ENCODE results near the gene EFCAB6. TPM values are rescaled to one million over a fixed set of nuclear protein-coding genes. Genes with fewer than 3 reads are reported as not detected.

EFCAB6 gene
- total RNA-seq, 2 experiments from 2014 or later: 0.13 TPM; not detected in 1

DNA sequence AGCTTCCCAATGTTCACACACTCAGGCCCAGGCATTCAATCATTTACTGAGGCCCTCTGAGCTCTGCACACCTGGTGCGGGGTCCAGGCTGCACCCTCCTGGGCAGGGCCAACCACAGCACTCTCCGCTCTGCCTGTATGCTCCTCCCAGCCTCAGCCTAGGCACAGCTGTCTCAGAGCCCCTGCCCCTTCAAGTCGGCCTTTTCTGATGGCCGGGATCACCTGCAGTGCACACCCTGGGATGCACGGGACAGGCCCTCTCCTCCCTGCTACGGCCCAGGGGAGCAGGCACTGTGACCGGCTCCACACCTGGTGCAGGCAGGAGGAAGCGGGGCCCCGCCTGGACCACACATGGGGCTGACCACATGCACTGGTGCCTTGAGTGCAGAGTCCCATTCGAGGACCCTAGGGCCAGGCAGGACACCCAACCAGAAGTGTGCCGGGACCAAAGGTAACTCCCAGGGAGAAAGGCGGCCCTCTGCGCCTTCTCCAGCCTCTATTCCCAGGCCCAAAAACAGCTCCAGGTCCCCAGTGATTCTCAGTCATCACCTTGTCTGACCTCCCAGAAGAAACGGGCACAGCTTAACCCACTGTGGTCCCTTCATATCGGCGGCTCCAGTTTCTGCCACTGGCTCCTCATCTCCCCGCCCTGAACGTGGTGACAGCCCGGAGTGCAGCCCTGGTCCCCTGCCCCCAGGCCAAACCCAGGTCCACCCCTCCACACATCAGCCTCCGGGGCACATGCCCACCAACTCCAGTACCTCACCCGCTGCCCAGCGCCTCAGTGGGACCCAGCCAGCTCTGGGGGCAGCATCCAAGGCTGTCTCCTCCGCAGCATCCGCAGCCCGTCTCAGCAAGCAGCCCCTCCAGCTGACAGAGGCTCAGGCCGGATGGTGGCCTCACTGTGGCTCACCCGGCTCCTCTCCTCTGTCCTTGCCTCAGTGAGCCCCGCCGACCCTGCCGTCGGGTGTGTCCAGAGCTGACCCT lies 32.7 kb upstream of the EFCAB6 start:
- H3K4me3 ChIP-seq (ENCODE audit: low read depth, low read length, poor library complexity, severe bottlenecking): no peak overlapping the region
- no TSS peak for BruUV-seq (replicated peaks)
- intact Hi-C loops (cut with micrococcal nuclease; ENCODE audit: unreplicated experiment): no loop called here
- H3K79me2 ChIP-seq (ENCODE audit: insufficient read depth, low read depth, low read length): no peaks in the 10 kb centered on the region
- H2AFZ ChIP-seq (ENCODE audit: low read length): no peak overlapping the region
- H3K9me2 ChIP-seq (ENCODE audit: insufficient read depth, low read length): no peaks in the 10 kb centered on the region
- H4K20me1 ChIP-seq (ENCODE audit: insufficient read depth, low read length): no peaks in the 10 kb centered on the region
- H3K4me1 ChIP-seq (ENCODE audit: insufficient read depth, low read length, poor library complexity, severe bottlenecking): no peaks in the 10 kb centered on the region
- no peak overlapping the region for H3K27ac ChIP-seq (ENCODE audit: low read depth, low read length, poor library complexity, severe bottlenecking)
- CTCF ChIA-PET (ENCODE audit: unreplicated experiment): no interaction called here
- POLR2A ChIA-PET: interaction anchor here (0.6 kb wide), 1 partner anchor 1402 kb away, joined by 3 read pairs; no protein-coding TSS in a partner anchor
- H3K4me2 ChIP-seq (ENCODE audit: low read length): no peak overlapping the region
- no peaks in the 10 kb centered on the region for H3K36me3 ChIP-seq (ENCODE audit: insufficient read depth, low read length)
- TF ChIP-seq, protein P1, sequence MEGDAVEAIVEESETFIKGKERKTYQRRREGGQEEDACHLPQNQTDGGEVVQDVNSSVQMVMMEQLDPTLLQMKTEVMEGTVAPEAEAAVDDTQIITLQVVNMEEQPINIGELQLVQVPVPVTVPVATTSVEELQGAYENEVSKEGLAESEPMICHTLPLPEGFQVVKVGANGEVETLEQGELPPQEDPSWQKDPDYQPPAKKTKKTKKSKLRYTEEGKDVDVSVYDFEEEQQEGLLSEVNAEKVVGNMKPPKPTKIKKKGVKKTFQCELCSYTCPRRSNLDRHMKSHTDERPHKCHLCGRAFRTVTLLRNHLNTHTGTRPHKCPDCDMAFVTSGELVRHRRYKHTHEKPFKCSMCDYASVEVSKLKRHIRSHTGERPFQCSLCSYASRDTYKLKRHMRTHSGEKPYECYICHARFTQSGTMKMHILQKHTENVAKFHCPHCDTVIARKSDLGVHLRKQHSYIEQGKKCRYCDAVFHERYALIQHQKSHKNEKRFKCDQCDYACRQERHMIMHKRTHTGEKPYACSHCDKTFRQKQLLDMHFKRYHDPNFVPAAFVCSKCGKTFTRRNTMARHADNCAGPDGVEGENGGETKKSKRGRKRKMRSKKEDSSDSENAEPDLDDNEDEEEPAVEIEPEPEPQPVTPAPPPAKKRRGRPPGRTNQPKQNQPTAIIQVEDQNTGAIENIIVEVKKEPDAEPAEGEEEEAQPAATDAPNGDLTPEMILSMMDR (conservative IDR thresholded peaks at IDR 0.05; ENCODE audit: low read length): no peak
- TF ChIP-seq EZH2phosphoT487 (IDR thresholded peaks at IDR 0.05; ENCODE audit: borderline replicate concordance, low read depth, low read length): no peak
- DNase-seq (ENCODE audit: low spot score): no peak
- no peaks in the 10 kb centered on the region for H3K9me3 ChIP-seq (ENCODE audit: low read length)

DNA sequence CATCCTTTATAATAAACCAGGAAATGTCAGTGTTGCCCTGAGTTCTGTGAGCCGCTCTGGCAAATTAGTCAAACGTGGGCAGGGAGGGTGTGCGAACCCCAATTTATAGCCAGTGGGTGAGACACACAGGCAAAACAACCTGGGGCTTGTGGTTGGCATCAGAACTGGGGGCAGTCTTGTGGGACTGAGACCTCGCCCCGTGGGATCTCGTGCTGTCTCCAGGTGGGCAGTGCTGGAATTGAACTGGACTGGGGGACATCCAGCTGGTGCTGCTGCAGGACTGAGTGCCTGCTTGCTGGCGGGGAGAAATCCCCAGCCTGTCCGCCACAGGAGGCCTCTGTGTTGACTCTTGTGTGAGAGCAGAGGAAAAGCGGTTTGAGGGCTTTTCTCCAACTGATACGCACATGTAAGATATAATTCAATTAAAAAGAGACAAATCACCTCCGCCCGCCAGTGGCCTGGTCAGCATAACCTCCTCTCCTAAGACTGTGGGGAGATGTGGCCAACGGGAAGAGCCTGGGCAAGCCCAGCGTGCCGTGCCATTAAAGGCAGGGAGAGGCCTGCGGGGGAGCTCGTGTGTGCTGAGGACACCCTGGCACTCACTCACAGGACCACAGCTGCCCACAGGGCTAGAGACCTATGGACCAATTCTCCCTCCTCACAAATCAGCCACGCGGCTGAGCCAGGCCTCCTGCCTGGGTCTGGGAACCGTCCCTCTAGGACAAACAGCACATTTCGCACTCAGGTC lies 31.9 kb upstream of the EFCAB6 start:
- no peak overlapping the region for H3K4me3 ChIP-seq (ENCODE audit: low read depth, low read length, poor library complexity, severe bottlenecking)
- BruUV-seq (replicated peaks): no TSS peak
- ChIA-PET CTCF (ENCODE audit: unreplicated experiment) (no interaction called here), POLR2A (no interaction called here)
- no peak overlapping the region for H3K4me2 ChIP-seq (ENCODE audit: low read length)
- H2AFZ ChIP-seq (ENCODE audit: low read length): no peak overlapping the region
- no peaks in the 10 kb centered on the region for H3K9me3 ChIP-seq (ENCODE audit: low read length)
- TF ChIP-seq, protein P1 (conservative IDR thresholded peaks at IDR 0.05; ENCODE audit: low read length): no peak
- TF ChIP-seq EZH2phosphoT487 (IDR thresholded peaks at IDR 0.05; ENCODE audit: borderline replicate concordance, low read depth, low read length): no peak
- no peaks in the 10 kb centered on the region for H3K4me1 ChIP-seq (ENCODE audit: insufficient read depth, low read length, poor library complexity, severe bottlenecking)
- no peaks in the 10 kb centered on the region for H3K9me2 ChIP-seq (ENCODE audit: insufficient read depth, low read length)
- H3K36me3 ChIP-seq (ENCODE audit: insufficient read depth, low read length): no peaks in the 10 kb centered on the region
- H3K27ac ChIP-seq (ENCODE audit: low read depth, low read length, poor library complexity, severe bottlenecking): no peak overlapping the region
- H3K79me2 ChIP-seq (ENCODE audit: insufficient read depth, low read depth, low read length): no peaks in the 10 kb centered on the region
- intact Hi-C loops (cut with micrococcal nuclease; ENCODE audit: unreplicated experiment): no loop called here
- no peak for DNase-seq (ENCODE audit: low spot score)
- H4K20me1 ChIP-seq (ENCODE audit: insufficient read depth, low read length): no peaks in the 10 kb centered on the region
